CD4-positive, alpha-beta T cell treated with Interleukin-10 for 1 hour (primary cell): ENCODE results near the gene ERBB4.

ENCODE experiments used
- DNase-seq: peaks from one replicate; pipeline ENCODE4 v3.0.0-alpha.2; 2020

ERBB4 gene

GRCh38 chr2:211875488-211875887, 663.1 kb downstream of the ERBB4 start:
- no peak for DNase-seq

- no peak for DNase-seq
Measured at GRCh38 chr2:211868996-211869533, 669.5 kb downstream of the ERBB4 start.

- no peak for DNase-seq
Measured at GRCh38 chr2:211867845-211868451, 670.7 kb downstream of the ERBB4 start.

GRCh38 chr2:211864328-211864727, 674.3 kb downstream of the ERBB4 start:
- no peak for DNase-seq

GRCh38 chr2:211860224-211860623, 678.4 kb downstream of the ERBB4 start:
- DNase-seq = no peak

GRCh38 chr2:211854832-211855231, 683.8 kb downstream of the ERBB4 start:
- DNase-seq = no peak

GRCh38 chr2:211846714-211847113, 691.9 kb downstream of the ERBB4 start:
- no peak for DNase-seq

- DNase-seq = no peak
Measured at GRCh38 chr2:211846036-211846400, 692.6 kb downstream of the ERBB4 start.

GRCh38 chr2:211845338-211846035, 693.1 kb downstream of the ERBB4 start:
- no peak for DNase-seq

GRCh38 chr2:211837706-211838105, 700.9 kb downstream of the ERBB4 start:
- DNase-seq = no peak

GRCh38 chr2:211837206-211837605, 701.4 kb downstream of the ERBB4 start:
- no peak for DNase-seq

- DNase-seq = no peak
Measured at GRCh38 chr2:211836409-211836808, 702.2 kb downstream of the ERBB4 start.

- no peak for DNase-seq
Measured at GRCh38 chr2:211835695-211836094, 702.9 kb downstream of the ERBB4 start.

GRCh38 chr2:211833582-211834279, 704.9 kb downstream of the ERBB4 start:
- no peak for DNase-seq

GRCh38 chr2:211829725-211830124, 708.9 kb downstream of the ERBB4 start:
- DNase-seq = no peak

- DNase-seq = no peak
Measured at GRCh38 chr2:211823886-211824479, 714.6 kb downstream of the ERBB4 start.

- no peak for DNase-seq
Measured at GRCh38 chr2:211822686-211823335, 715.8 kb downstream of the ERBB4 start.

- DNase-seq = no peak
Measured at GRCh38 chr2:211816754-211817153, 721.8 kb downstream of the ERBB4 start.

GRCh38 chr2:211812587-211812986, 726.0 kb downstream of the ERBB4 start:
- no peak for DNase-seq

- DNase-seq = no peak
Measured at GRCh38 chr2:211802666-211803065, 735.9 kb downstream of the ERBB4 start.

- no peak for DNase-seq
Measured at GRCh38 chr2:211800001-211800400, 738.6 kb downstream of the ERBB4 start.

- no peak for DNase-seq
Measured at GRCh38 chr2:211798868-211799267, 739.7 kb downstream of the ERBB4 start.

- no peak for DNase-seq
Measured at GRCh38 chr2:211793690-211794089, 744.9 kb downstream of the ERBB4 start.
